DOHH2 (cell line): ENCODE results near the gene SPHK1.

ENCODE experiments used
- EZH2phosphoT487 ChIP-seq: fragments of 200-600 bp; sonication (generic); IDR thresholded peaks from 2 replicates; pipeline ENCODE4 v1.6.1; 2017; ENCODE audit warnings: borderline replicate concordance, mild to moderate bottlenecking, antibody characterized with exemption, low read length, moderate library complexity, mixed read lengths
- TF ChIP-seq, protein P1 (sequence below): fragments of 200-600 bp; sonication (generic); IDR thresholded peaks from one replicate; pipeline ENCODE4 v1.5.1; 2014; ENCODE audit warnings: antibody characterized with exemption, mild to moderate bottlenecking, low read depth, low read length; ENCODE audit not compliant: poor library complexity, severe bottlenecking

DNA sequence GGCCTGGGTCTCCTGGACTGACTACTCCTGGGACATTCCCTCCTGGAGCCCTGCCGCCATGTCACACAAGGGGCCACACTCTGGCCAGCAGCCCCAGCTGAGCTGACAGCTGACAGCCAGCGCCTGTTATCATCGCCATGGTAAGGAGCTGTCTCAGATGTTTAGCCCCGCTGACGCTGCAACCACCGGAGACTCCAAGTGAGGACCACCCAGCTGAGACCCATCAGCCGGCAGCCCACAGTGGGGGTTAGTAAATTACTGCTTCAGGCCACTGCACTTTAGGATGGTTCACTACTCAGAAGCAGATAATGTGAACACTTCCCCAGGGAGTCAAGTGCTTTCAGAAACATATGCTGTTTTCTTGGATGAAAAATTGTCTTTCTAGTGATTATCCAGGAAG, 14.6 kb upstream of the SPHK1 start:
- TF ChIP-seq, protein P1, sequence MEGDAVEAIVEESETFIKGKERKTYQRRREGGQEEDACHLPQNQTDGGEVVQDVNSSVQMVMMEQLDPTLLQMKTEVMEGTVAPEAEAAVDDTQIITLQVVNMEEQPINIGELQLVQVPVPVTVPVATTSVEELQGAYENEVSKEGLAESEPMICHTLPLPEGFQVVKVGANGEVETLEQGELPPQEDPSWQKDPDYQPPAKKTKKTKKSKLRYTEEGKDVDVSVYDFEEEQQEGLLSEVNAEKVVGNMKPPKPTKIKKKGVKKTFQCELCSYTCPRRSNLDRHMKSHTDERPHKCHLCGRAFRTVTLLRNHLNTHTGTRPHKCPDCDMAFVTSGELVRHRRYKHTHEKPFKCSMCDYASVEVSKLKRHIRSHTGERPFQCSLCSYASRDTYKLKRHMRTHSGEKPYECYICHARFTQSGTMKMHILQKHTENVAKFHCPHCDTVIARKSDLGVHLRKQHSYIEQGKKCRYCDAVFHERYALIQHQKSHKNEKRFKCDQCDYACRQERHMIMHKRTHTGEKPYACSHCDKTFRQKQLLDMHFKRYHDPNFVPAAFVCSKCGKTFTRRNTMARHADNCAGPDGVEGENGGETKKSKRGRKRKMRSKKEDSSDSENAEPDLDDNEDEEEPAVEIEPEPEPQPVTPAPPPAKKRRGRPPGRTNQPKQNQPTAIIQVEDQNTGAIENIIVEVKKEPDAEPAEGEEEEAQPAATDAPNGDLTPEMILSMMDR: no peak
- TF ChIP-seq EZH2phosphoT487: no peak
